GM23338 (cell line): ENCODE results near the gene RNF186.

Experiments used
- CTCF ChIP-seq, 2 experiments: fragments of 200-600 bp in 1 of 2; sonication (generic) in 1 of 2; conservative IDR thresholded peaks; 2 replicates each; pipeline versions ENCODE4 v1.5.1 to v1.6.1; 2016 to 2017; ENCODE audit warnings: antibody characterized with exemption in 2 of 2, low read depth in 2 of 2, mild to moderate bottlenecking in 2 of 2, moderate library complexity in 1 of 2
- POLR2AphosphoS5 ChIP-seq: IDR thresholded peaks from 2 replicates; pipeline ENCODE4 v1.6.1; 2016; ENCODE audit warnings: antibody characterized with exemption, low read depth

GRCh38 chr1:19862944-19863343 lies 47.9 kb upstream of the RNF186 start:
- TF ChIP-seq CTCF (conservative IDR thresholded peaks at IDR 0.05; ENCODE audit: low read depth in 2 of 2) (no peak), POLR2AphosphoS5 (no peak)
